Measurements from ENCODE around the gene ZFAND3.
"Not testable (repeated sequence)": the region's sequence is repeated elsewhere in the genome, so short reads cannot be mapped to it uniquely, and the experiment has no call there.

The ZFAND3 gene

GRCh38 chr6:37940074-37940847 is 120.7 kb downstream of the ZFAND3 start:
- DNase-seq, result no peak

- DNase-seq, result no peak
Measured at GRCh38 chr6:37941871-37942270, 122.3 kb downstream of the ZFAND3 start.

GRCh38 chr6:37942606-37943376 is 123.3 kb downstream of the ZFAND3 start:
- DNase-seq, result no peak

- no peak for DNase-seq
Measured at GRCh38 chr6:37943436-37944058, 124.0 kb downstream of the ZFAND3 start.

- no peak for DNase-seq
Measured at GRCh38 chr6:37946057-37946456, 126.5 kb downstream of the ZFAND3 start.

- DNase-seq, result no peak
Measured at GRCh38 chr6:37947468-37947867, 127.9 kb downstream of the ZFAND3 start.

- DNase-seq, result not testable (repeated sequence)
Measured at GRCh38 chr6:37948584-37948983, 129.1 kb downstream of the ZFAND3 start.

GRCh38 chr6:37952027-37952426 is 132.5 kb downstream of the ZFAND3 start:
- no peak for DNase-seq

GRCh38 chr6:37954791-37955190 is 135.3 kb downstream of the ZFAND3 start:
- no peak for DNase-seq

- no peak for DNase-seq
Measured at GRCh38 chr6:37956711-37957275, 137.3 kb downstream of the ZFAND3 start.

GRCh38 chr6:37959061-37959460 is 139.5 kb downstream of the ZFAND3 start:
- no peak for DNase-seq

- DNase-seq, result no peak
Measured at GRCh38 chr6:37960139-37960935, 140.8 kb downstream of the ZFAND3 start.

- DNase-seq, result not testable (repeated sequence)
Measured at GRCh38 chr6:37962481-37963080, 143.1 kb downstream of the ZFAND3 start.

GRCh38 chr6:37965964-37966676 is 146.6 kb downstream of the ZFAND3 start:
- no peak for DNase-seq

GRCh38 chr6:37966801-37967200 is 147.3 kb downstream of the ZFAND3 start:
- DNase-seq, result no peak

GRCh38 chr6:37967651-37968050 is 148.1 kb downstream of the ZFAND3 start:
- DNase-seq, result no peak

GRCh38 chr6:37971266-37971665 is 151.7 kb downstream of the ZFAND3 start:
- no peak for DNase-seq

- peak; percentile 66 for DNase-seq
Measured at GRCh38 chr6:37971711-37972390, 152.3 kb downstream of the ZFAND3 start.

- no peak for DNase-seq
Measured at GRCh38 chr6:37972994-37973757, 153.6 kb downstream of the ZFAND3 start.

- DNase-seq, result no peak
Measured at GRCh38 chr6:37974381-37974780, 154.9 kb downstream of the ZFAND3 start.
